Endothelial cell of umbilical vein (primary cell): Measurements from ENCODE around the gene SSH2. TPM values are rescaled to one million over a fixed set of nuclear protein-coding genes. Genes with fewer than 3 reads are reported as not detected.

Experiments used
- BruUV-seq: library from RNA; stranded (reverse); fragments of 400-500 nt; replicated peaks from 2 replicates; lab custom pipeline; 2021; lab: Mats Ljungman, UMichigan
- CTCF ChIA-PET: fragments of 300-600, 350-600 bp; sonication (Branson Sonifier 250); formaldehyde crosslinking; loops from one replicate; lab custom pipeline; 2021; ENCODE audit warnings: antibody characterized with exemption, inconsistent platforms; lab: Charles Lee
- POLR2A ChIA-PET: fragments of 300-600, 350-600 bp; sonication (Branson Sonifier 250); formaldehyde crosslinking; loops from one replicate; lab custom pipeline; 2021; ENCODE audit warnings: antibody characterized with exemption, inconsistent platforms; lab: Charles Lee
- DNase-seq: peaks from one replicate; pipeline ENCODE4 v3.0.0-alpha.2; 2011; ENCODE audit warnings: low read depth, low spot score
- FAIRE-seq: peaks from 2 replicates; lab custom pipeline; 2011; peaks lifted over from hg19 to GRCh38; lab: Jason Lieb, UNC
- H2AFZ ChIP-seq: 2 replicates; pipeline ENCODE4 v1.6.0; 2012; ENCODE audit warnings: low read depth, low read length, control low read depth, inconsistent platforms
- H3K27ac ChIP-seq: 2 replicates; pipeline ENCODE4 v1.5.1; 2011; ENCODE audit warnings: low read depth, mild to moderate bottlenecking, control low read depth, low read length, moderate library complexity; ENCODE audit not compliant: insufficient read depth
- H3K27me3 ChIP-seq, 2 experiments: 2 replicates each; pipeline versions ENCODE4 v1.6.0 to v1.6.1; 2011; ENCODE audit warnings: low read length in 2 of 2, mixed read lengths in 1 of 2; ENCODE audit not compliant: control insufficient read depth in 2 of 2, insufficient read depth in 2 of 2
- H3K36me3 ChIP-seq, 2 experiments: 2 replicates in 1 of 2; 3 replicates in 1 of 2; pipeline ENCODE4 v1.5.1; 2011; ENCODE audit warnings: low read length in 2 of 2, mild to moderate bottlenecking in 1 of 2, moderate library complexity in 1 of 2; ENCODE audit not compliant: control insufficient read depth in 2 of 2, insufficient read depth in 2 of 2; ENCODE audit errors: extremely low read depth in 1 of 2
- H3K4me1 ChIP-seq: 3 replicates; pipeline ENCODE4 v1.5.1; 2011; ENCODE audit warnings: mild to moderate bottlenecking, low read length; ENCODE audit not compliant: control insufficient read depth, insufficient read depth; ENCODE audit errors: extremely low read depth
- H3K4me2 ChIP-seq: 2 replicates; pipeline ENCODE4 v1.6.1; 2011; ENCODE audit warnings: low read length, control low read depth, mixed read lengths; ENCODE audit not compliant: insufficient read depth
- H3K4me3 ChIP-seq, 3 experiments: fragments of 200-600 bp in 1 of 3; sonication (generic), shearing (Covaris generic) in 1 of 3; replicated peaks in 1 of 3; 2 replicates each; pipeline ENCODE4 v1.5.1; 2011 to 2016; ENCODE audit warnings: control low read depth in 3 of 3, low read length in 3 of 3, mild to moderate bottlenecking in 2 of 3, inconsistent platforms in 1 of 3, low read depth in 1 of 3, moderate library complexity in 1 of 3; ENCODE audit not compliant: insufficient read depth in 1 of 3
- H3K79me2 ChIP-seq: 2 replicates; pipeline ENCODE4 v1.6.0; 2012; ENCODE audit warnings: low read length, inconsistent platforms; ENCODE audit not compliant: control insufficient read depth, insufficient read depth
- H3K9ac ChIP-seq: replicated peaks from 2 replicates; pipeline ENCODE3; 2011; ENCODE audit warnings: low read length, control low read depth; ENCODE audit not compliant: insufficient read depth; ENCODE audit errors: extremely low read depth
- H3K9me1 ChIP-seq: replicated peaks from 3 replicates; pipeline ENCODE4 v1.6.0; 2011; ENCODE audit warnings: mild to moderate bottlenecking, low read length; ENCODE audit not compliant: control insufficient read depth, insufficient read depth; ENCODE audit errors: extremely low read depth
- H3K9me3 ChIP-seq: replicated peaks from 2 replicates; pipeline ENCODE4 v1.5.1; 2012; ENCODE audit warnings: low read length, inconsistent platforms; ENCODE audit not compliant: control insufficient read depth, insufficient read depth
- H4K20me1 ChIP-seq: replicated peaks from 2 replicates; pipeline ENCODE3; 2011; ENCODE audit warnings: mild to moderate bottlenecking, low read length; ENCODE audit not compliant: control insufficient read depth, insufficient read depth; ENCODE audit errors: extremely low read depth
- CTCF ChIP-seq, 2 donors: IDR thresholded peaks; 1 replicate in 1 of 2; 2 replicates in 1 of 2; pipeline ENCODE4 v1.5.1; 2011; ENCODE audit warnings: low read length in 2 of 2, mild to moderate bottlenecking in 2 of 2, moderate library complexity in 2 of 2, control low read depth in 1 of 2, inconsistent platforms in 1 of 2, low read depth in 1 of 2; ENCODE audit not compliant: insufficient read depth in 1 of 2; ENCODE audit errors: extremely low read depth in 1 of 2
- EZH2 ChIP-seq: IDR thresholded peaks from 2 replicates; pipeline ENCODE4 v1.6.1; 2012; ENCODE audit warnings: borderline replicate concordance, low read depth, mild to moderate bottlenecking, moderate library complexity, low read length, inconsistent platforms; ENCODE audit not compliant: severe bottlenecking
- FOS ChIP-seq: IDR thresholded peaks from 2 replicates; pipeline ENCODE4 v1.6.1; 2011; ENCODE audit warnings: mild to moderate bottlenecking, low read length, moderate library complexity, borderline replicate concordance; ENCODE audit not compliant: insufficient read depth
- GATA2 ChIP-seq: IDR thresholded peaks from 2 replicates; pipeline ENCODE4 v1.7.0; 2011; ENCODE audit warnings: low read depth, mild to moderate bottlenecking, moderate library complexity, mixed read lengths, low read length; ENCODE audit not compliant: insufficient read length, insufficient read depth
- JUN ChIP-seq: IDR thresholded peaks from 2 replicates; pipeline ENCODE4 v1.6.1; 2011; ENCODE audit warnings: borderline replicate concordance, low read depth; ENCODE audit not compliant: insufficient read length, insufficient read depth
- MAX ChIP-seq: IDR thresholded peaks from 2 replicates; pipeline ENCODE4 v1.6.1; 2011; ENCODE audit not compliant: insufficient read depth, insufficient read length
- POLR2AphosphoS5 ChIP-seq: IDR thresholded peaks from 2 replicates; pipeline ENCODE4 v1.6.1; 2012; ENCODE audit warnings: low read depth, mild to moderate bottlenecking, control low read depth, low read length, moderate library complexity; ENCODE audit not compliant: insufficient read depth
- dilution Hi-C: fragments of 300-500 bp; cut with MboI; formaldehyde crosslinking; loops from one replicate; pipeline ENCODE4 v1.15.0; 2019; ENCODE audit warnings: low sequenced_read_pairs; ENCODE audit not compliant: extremely low pct_ligation_motif_present
- intact Hi-C: fragments of 100-400 bp; cut with micrococcal nuclease; formaldehyde crosslinking; loops from one replicate; pipeline ENCODE4 v1.10.0; 2022
- polyA plus RNA-seq, 4 experiments: library from polyadenylated mRNA; depleted of rRNA in 3 of 4; stranded (reverse) in 3 of 4; unstranded in 1 of 4; fragments of >200 nt; gene quantifications; 2 replicates each; pipeline versions ENCODE4 v1.2.1 to v1.2.3, GENCODE V29; 2011 to 2012; ENCODE audit warnings: missing spikeins in 1 of 4
- total RNA-seq: library from RNA; stranded (reverse); gene quantifications from 2 replicates; pipeline ENCODE4 v1.2.3, GENCODE V29; 2021

The SSH2 gene
- total and polyA plus RNA-seq, 2 donors (not counting 3 experiments of a cell fraction or from before 2014, with no cell fraction given) = 24.6 to 60.9 TPM

GRCh38 chr17:29909236-29910003 lies 20.6 kb downstream of the SSH2 start:
- H3K4me2 ChIP-seq = no peak overlapping the region
- no peaks in the 10 kb centered on the region for H3K27me3 ChIP-seq
- dilution Hi-C loops (no loop called here), intact Hi-C loops (no loop called here)
- POLR2A ChIA-PET = interaction anchor here (0.5 kb wide), 1 partner anchor 582 kb away, joined by 4 read pairs; no protein-coding TSS in a partner anchor
- CTCF ChIA-PET = interaction anchor here (0.8 to 2.0 kb wide), 8 partner anchors 10 to 184 kb away, joined by 3 to 10 read pairs (median 4); no protein-coding TSS in a partner anchor
- H3K36me3 ChIP-seq = no peaks in the 10 kb centered on the region
- H3K9me1 ChIP-seq = no peaks in the 10 kb centered on the region
- no peaks in the 10 kb centered on the region for H3K9me3 ChIP-seq
- peaks cover 39% of the 10 kb centered on the region for H3K79me2 ChIP-seq
- H4K20me1 ChIP-seq = peaks cover 4% of the 10 kb centered on the region
- TF ChIP-seq CTCF (IDR thresholded peaks at IDR 0.05; ENCODE audit: extremely low read depth in 1 of 2, insufficient read depth in 1 of 2, low read depth in 1 of 2, low read length in 2 of 2) = no peak
- peak; percentile 15 for TF ChIP-seq JUN
- peak; percentile 26 for TF ChIP-seq FOS
- no peak for DNase-seq
- no peak overlapping the region for H3K9ac ChIP-seq
- FAIRE-seq = no peak
- H3K4me3 ChIP-seq = no peak overlapping the region
- no TSS peak for BruUV-seq
- no peaks in the 10 kb centered on the region for H3K4me1 ChIP-seq
- H3K27ac ChIP-seq = no peak overlapping the region
- no peak overlapping the region for H2AFZ ChIP-seq

- POLR2A ChIA-PET = no interaction called here
- dilution Hi-C loops = no loop called here
- TF ChIP-seq EZH2 (no peak), POLR2AphosphoS5 (no peak), MAX (no peak), CTCF (IDR thresholded peaks at IDR 0.05; ENCODE audit: extremely low read depth in 1 of 2, insufficient read depth in 1 of 2, low read depth in 1 of 2, low read length in 2 of 2) (no peak), GATA2 (no peak), JUN (no peak)
Observed at GRCh38 chr17:29906969-29907368, 23.1 kb downstream of the SSH2 start.

More at GRCh38 chr17:29906969-29907368, 23.1 kb downstream of the SSH2 start:
- H3K9ac ChIP-seq = no peak overlapping the region
- H3K4me3 ChIP-seq = no peak overlapping the region
- no peak overlapping the region for H3K4me2 ChIP-seq
- peaks cover 6% of the 10 kb centered on the region for H4K20me1 ChIP-seq
- no peaks in the 10 kb centered on the region for H3K9me3 ChIP-seq
- no peaks in the 10 kb centered on the region for H3K4me1 ChIP-seq
- BruUV-seq = no TSS peak
- H3K9me1 ChIP-seq = no peaks in the 10 kb centered on the region
- intact Hi-C loops = no loop called here
- H3K79me2 ChIP-seq = peaks cover 46% of the 10 kb centered on the region
- H3K27me3 ChIP-seq = no peaks in the 10 kb centered on the region
- CTCF ChIA-PET = interaction anchor here (1.2 to 1.4 kb wide), 2 partner anchors 14 to 25 kb away, joined by 3 read pairs; no protein-coding TSS in a partner anchor
- DNase-seq = no peak
- H3K27ac ChIP-seq = no peak overlapping the region
- no peaks in the 10 kb centered on the region for H3K36me3 ChIP-seq
- no peak overlapping the region for H2AFZ ChIP-seq
- no peak for FAIRE-seq
